PC-3 (cell line): ENCODE measurements around the gene EPGN.
"Not testable (repeated sequence)": the region's sequence is repeated elsewhere in the genome, so short reads cannot be mapped to it uniquely, and the experiment has no call there.

Experiments
- EZH2 ChIP-seq: fragments of 300-600 bp; sonication (generic); IDR thresholded peaks from one replicate; pipeline ENCODE4 v1.6.1; 2017; ENCODE audit warnings: antibody characterized with exemption, mild to moderate bottlenecking, low read length; ENCODE audit not compliant: unreplicated experiment
- EZH2phosphoT487 ChIP-seq: fragments of 300-600 bp; sonication (generic); IDR thresholded peaks from 2 replicates; pipeline ENCODE4 v1.6.1; 2018; ENCODE audit warnings: mild to moderate bottlenecking, antibody characterized with exemption, low read length, borderline replicate concordance
- TF ChIP-seq, protein P1 (sequence below): fragments of 300-600 bp; sonication (generic); conservative IDR thresholded peaks from 2 replicates; pipeline ENCODE4 v1.5.1; 2017; ENCODE audit warnings: antibody characterized with exemption, low read depth, mild to moderate bottlenecking, low read length

DNA sequence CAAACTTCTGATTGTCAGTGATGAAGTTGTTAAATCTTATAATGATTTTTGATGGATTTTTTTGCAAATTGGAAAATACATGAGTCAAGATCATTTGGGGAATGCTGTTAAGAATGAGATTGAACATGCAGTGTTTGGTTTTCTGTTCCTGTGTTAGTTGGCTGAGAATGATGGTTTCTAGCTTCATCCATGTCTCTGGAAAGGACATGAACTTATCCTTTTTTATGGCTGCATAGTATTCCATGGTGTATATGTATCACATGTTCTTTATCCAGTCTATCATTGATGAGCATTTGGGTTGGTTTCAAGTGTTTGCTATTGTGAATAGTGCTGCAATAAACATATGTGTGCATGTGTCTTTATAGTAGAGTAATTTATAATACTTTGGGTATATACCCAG lies 32.2 kb downstream of the EPGN start:
- TF ChIP-seq, protein P1, sequence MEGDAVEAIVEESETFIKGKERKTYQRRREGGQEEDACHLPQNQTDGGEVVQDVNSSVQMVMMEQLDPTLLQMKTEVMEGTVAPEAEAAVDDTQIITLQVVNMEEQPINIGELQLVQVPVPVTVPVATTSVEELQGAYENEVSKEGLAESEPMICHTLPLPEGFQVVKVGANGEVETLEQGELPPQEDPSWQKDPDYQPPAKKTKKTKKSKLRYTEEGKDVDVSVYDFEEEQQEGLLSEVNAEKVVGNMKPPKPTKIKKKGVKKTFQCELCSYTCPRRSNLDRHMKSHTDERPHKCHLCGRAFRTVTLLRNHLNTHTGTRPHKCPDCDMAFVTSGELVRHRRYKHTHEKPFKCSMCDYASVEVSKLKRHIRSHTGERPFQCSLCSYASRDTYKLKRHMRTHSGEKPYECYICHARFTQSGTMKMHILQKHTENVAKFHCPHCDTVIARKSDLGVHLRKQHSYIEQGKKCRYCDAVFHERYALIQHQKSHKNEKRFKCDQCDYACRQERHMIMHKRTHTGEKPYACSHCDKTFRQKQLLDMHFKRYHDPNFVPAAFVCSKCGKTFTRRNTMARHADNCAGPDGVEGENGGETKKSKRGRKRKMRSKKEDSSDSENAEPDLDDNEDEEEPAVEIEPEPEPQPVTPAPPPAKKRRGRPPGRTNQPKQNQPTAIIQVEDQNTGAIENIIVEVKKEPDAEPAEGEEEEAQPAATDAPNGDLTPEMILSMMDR, result not testable (repeated sequence)
- not testable (repeated sequence) for TF ChIP-seq EZH2phosphoT487, EZH2
